ENCODE results near the gene GALNT2.

Gene GALNT2

GRCh38 chr1:230313453-230314141 is 246.6 kb downstream of the GALNT2 start:
- DNase-seq: no peak

DNA sequence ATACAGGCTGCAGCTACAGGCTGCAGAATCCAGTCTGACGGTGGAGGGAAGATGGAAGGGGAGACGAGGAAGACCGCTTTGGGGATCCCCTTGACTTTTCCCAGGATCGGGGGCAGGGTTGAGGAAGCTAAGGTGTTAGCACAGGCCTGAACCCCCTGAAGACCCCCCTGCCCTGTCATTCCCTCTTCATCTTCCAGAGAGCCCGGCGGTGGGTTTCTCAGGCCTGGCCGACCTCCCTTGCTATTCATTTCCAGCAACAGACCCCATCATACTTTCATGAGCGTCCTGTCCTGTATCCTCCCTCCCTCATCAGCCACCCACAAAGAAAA is 247.1 kb downstream of the GALNT2 start:
- no peak for DNase-seq

GRCh38 chr1:230315099-230315498 is 248.1 kb downstream of the GALNT2 start:
- no peak for DNase-seq

DNA sequence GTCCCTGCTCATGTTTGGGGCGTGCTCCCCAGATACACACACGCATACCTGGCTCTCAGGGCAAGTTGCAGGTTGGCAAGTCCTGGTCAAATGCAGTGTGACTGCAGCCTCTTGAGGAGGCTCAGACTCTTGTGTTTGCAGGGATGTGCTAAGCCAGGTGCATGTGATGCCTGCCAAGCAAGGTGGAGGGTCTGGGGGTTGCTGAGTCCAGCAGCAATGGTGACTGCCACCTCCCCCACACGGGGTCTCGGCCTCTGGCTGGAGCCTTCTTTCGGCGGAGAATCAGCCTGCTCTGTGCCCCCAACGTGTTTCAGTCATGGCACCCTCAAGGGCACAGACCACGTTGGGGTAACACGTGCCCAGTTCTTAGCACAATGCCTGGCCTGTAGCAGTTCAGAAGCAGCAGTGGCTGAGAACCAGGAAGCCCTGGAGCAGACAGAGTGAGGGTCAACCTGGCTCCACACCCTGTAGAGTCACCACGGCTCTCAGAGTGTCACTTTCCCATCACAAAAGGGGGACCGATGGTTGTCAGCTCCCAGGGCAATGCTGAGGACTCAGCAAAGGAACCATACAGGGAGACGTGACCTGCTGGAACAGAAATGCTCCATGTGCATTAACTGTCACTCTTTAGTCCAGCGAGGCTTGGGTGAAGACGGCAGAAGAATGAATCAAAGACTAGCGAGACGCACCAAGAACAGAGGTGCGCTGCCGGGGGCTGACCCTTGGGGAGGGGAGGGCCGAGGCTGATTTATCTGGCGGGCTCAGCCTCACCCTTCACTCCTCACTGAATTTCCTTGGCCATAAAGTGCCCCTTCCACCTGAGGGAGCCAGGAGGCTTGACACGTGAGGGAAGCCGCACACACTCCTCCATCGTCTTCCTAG is 250.1 kb downstream of the GALNT2 start:
- no peak for DNase-seq

DNA sequence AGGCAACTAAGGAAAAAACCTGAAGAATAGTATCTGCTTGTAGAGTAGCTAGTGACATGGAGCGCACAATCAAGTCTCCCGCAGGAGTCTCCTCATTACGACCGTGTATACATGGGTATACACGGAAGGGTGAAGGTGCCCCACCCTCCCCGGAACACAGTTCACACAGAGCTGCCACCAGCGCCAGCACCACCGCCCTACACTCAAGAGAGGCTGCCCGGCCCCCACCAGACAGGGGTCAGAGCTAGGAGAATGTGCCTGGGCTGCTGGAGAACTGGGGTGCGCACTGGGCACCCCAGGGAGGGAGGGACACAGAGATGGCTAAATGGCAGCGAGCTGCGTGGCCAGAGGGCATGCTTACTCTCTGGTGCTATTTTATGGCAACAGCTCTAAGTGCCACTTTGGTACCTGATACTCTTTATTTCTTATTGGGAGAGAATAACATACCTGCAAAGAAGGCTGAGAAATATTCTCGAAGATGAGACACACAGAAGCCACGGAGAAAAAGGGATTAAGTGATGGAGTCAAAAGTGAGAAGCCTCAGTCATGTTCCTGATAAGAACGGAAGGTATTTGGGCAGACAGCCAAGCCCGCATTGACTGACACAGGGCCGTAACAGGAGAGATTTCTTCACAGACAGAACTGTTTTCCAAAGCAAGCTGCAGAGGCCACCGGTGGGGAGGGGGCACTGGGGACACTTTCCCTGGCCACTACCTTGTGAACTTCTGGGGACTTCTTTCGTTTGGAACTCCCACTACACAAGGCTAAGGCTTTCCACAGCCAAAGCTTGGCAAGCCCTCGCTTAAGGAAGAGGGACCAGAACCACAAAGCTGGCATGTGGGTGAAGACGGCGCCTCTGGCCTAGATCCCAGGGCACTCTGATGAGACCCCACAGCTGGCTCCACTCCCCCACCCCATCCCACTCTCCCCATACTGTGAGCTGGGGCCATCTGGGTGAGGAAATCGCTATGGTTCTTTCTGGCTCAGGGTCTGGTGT is 251.1 kb downstream of the GALNT2 start:
- DNase-seq: no peak

DNA sequence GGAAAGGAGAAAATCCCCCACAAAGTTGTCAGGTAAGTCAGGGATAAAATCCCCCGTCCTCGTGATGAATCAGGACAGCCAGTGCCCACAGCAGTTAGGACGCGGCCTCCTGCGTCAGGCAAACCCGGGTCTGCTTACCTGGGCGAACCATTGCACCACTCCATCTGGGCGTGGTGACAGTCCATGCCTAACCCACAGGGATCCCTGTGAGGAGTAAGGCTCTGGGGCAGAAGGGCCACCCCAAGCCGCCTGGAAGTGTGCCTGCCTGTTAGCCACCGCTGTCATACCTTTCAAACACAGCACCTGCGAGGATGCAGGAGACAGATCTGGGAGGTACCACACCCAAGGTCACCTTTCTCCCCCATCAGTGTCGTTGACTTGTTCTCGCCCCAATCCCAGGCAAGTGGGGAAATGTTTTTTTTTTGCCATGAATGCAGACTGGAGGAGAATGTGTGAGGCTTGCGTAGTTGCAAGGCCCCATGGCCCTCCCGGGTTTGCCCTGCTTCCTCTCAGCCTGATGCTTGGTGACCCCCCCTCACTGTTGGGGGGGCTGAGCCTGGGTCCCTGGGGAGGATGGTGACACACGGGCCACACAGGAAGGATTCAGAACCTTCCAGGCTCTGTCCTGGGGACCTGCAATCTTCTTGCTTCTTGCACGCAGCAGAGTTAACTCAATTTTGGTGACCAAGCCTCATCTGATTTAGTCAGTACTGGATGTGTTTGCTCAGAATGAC is 252.1 kb downstream of the GALNT2 start:
- no peak for DNase-seq

- DNase-seq: no peak
Measured at GRCh38 chr1:230320804-230321203, 253.8 kb downstream of the GALNT2 start.

GRCh38 chr1:230321341-230321740 is 254.3 kb downstream of the GALNT2 start:
- no peak for DNase-seq

GRCh38 chr1:230321741-230322420 is 254.8 kb downstream of the GALNT2 start:
- DNase-seq: no peak

GRCh38 chr1:230322421-230322756 is 255.4 kb downstream of the GALNT2 start:
- no peak for DNase-seq

DNA sequence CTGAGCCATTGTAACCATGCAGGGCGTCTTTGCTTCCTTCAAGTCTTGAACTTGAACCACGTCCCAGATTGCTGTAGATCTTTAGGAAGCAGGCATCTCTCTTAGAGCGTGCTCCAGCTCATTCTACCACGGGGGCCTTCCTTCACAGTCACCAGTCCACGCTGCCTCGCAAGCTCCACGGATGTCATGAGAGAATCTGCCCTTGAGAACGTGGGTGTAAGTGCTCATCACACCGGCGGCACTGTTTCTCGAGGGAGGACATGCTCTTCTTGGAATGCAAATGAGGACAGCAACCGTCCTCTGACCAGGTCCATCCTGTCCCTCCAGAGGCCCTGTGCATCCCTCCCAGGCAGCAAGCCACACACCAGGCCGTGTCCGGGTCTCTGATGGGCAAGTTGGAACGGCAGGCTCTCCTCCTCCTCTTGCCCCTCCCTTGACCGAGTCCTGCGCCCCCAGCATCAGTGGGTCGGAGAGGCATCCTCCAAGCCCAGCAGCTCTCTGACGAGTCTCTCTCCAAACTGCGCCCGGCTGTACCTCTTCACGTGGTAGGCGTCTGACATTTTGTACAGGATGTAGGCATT is 256.0 kb downstream of the GALNT2 start:
- DNase-seq: no peak

DNA sequence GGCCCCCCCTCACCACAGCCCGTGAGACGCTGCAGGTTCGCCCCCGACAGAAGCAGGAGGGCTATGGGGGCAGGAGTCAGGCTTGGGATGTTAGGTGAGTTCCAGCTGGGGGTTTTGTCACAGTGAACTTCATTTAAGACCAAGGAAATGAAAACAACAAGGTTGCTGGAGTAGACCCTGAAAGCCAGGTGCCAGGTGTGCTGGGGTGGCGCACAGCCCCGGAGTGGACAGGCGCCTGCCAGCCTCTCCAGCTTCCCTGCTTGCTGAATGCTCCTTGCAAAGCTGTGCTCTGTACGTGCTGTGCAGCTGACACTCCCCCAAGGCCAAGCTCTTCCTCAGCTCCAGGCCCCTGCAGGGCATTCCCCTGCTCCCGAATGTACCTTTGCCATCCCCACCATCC is 256.6 kb downstream of the GALNT2 start:
- DNase-seq: no peak

DNA sequence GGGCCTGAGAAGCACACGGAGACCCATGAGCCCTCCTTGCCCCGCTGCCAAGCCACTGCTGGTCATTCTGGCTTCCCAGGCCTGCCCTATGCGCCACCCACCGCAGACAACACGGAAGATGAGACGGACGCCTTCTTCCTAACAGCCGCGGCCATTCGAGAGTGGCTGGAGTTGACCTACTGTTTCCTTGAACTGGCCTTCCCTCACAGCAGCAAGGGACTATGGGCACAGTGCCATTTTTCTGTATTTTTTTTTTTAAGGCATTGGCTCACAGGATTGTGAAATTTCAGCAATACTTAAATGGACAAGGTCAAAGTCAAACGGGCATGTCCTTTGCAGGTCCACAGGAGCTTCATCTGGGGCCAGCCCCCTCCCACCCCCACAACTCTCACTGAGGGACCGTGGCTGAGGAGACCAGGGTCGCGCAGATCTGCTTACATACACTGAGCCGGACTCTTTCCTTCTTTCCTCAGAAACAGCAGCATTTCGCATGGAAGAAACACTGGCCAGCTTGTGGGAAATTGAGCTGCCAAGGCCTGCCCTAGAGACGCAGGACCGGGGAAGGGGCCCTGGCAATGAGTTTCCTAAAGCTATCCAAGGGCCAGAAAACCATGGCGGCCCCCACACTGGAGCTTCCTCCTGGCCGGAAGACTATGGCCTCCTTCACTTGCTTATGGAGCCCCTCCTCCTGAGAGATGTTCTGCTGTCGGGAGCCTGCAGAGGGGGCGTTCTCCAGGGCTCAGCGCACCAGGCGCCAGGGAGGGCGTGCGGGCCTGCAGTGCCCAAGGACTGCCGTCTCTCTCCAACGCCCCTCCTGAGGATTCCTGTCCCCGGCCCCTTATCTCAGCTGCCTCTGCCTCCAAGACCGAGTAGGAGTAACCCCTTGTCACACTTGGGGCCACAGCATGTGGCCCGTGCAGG is 260.2 kb downstream of the GALNT2 start:
- no peak for DNase-seq

GRCh38 chr1:230327892-230328284 is 260.9 kb downstream of the GALNT2 start:
- peak; percentile 41 for DNase-seq

- no peak for DNase-seq
Measured at GRCh38 chr1:230328342-230329015, 261.4 kb downstream of the GALNT2 start.

DNA sequence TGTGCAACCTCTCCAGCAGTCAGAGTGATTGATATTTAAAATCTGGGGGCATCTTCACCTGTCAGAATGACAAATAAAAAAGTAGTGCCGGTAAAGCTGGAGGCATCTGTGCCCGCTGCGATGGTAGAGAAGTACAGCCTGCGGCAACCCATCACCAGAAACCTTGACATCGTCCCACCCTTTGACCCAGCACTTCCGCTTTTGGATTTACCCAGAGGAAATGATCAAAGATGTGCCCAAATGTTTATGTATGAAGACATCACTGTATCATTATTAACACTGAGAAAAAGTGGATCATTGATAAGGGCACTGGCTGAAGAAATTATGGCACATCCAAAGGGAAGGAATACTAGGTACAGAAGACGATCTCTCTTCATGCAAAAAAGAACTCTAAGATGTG is 263.1 kb downstream of the GALNT2 start:
- DNase-seq: no peak
